NCI-H2107 (cell line): Measurements from ENCODE around the gene FTCD.
"Not testable (repeated sequence)": the region's sequence is repeated elsewhere in the genome, so short reads cannot be mapped to it uniquely, and the experiment has no call there.

ENCODE experiments used
- DNase-seq: peaks from one replicate; lab custom pipeline; 2025; lab: John Stamatoyannopoulos, UW

The FTCD gene

DNA sequence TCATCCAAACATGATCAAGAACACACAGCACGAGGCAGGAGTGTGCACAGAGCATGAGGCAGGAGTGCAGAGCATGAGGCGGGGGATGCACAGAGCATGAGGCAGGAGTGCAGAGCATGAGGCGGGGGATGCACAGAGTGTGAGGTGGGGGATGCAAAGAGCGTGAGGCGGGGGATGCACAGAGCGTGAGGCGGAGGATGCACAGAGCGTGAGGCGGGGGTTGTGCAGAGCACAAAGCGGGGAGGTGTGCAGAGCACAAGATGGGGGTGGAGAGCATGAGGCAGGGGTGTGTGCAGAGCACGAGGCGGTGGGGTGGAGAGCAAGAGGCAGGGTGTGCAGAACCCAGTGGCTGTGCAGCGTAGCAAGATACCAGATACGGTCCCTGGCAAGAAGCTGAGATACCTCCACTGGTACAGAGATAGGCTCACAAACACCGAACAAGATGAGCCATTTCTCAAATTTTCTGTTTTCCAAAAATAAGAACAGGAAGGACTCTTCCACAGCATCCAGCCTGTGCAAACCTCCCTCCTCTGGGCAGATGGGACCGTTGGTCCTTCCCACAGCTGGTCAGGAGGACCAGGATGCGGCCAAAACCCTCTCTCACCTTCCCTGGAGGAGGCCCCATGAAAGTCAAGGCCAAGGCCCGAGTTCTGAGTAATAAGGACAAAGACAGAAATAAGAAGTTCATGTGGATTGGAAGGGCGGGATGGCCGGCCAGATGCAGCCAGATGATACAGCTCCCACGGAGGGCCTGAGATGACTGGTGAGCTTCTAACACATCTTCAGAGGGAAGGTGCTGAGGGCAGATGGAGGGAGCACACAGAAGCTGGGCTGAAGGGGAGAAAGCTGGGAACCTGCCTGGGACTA is 16.9 kb upstream of the FTCD start:
- DNase-seq, result no peak

DNA sequence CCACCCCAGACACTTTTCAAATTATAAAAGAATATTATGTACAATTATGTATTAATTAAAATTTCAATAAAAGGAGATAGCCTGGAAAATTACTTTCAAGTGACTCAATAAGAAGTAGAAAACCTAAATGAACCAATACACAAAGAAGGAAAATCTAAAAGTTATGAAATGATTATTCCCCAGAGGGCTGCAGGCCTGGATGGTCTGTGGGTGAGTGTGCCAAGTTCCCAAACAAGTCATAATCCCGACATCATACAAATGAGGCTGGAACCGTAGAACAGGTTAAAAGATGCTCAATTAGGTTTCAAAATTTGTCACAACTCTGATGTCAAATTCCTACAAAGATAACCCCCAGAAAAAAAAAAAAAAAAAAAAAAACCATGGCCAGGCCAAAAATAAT is 16.2 kb upstream of the FTCD start:
- no peak for DNase-seq

DNA sequence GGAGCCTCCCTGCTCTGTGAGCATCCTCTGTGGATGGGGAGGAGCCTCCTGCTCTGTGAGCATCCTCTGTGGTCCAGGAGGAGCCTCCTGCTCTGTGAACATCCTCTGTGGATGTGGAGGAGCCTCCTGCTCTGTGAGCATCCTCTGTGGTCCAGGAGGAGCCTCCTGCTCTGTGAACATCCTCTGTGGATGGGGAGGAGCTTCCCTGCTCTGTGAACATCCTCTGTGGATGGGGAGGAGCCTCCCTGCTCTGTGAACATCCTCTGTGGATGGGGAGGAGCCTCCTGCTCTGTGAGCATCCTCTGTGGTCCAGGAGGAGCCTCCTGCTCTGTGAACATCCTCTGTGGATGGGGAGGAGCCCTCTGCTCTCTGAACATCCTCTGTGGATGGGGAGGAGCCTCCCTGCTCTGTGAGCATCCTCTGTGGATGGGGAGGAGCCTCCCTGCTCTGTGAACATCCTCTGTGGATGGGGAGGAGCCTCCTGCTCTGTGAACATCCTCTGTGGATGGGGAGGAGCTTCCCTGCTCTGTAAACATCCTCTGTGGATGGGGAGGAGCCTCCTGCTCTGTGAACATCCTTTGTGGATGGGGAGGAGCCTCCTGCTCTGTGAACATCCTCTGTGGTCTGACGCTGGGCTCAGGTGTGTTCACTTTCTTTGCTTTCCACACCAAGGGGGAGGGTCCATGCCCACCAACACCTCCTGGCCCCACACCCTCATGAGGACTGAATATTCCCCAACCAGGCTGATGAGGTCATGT is 15.2 kb upstream of the FTCD start:
- DNase-seq, result not testable (repeated sequence)

DNA sequence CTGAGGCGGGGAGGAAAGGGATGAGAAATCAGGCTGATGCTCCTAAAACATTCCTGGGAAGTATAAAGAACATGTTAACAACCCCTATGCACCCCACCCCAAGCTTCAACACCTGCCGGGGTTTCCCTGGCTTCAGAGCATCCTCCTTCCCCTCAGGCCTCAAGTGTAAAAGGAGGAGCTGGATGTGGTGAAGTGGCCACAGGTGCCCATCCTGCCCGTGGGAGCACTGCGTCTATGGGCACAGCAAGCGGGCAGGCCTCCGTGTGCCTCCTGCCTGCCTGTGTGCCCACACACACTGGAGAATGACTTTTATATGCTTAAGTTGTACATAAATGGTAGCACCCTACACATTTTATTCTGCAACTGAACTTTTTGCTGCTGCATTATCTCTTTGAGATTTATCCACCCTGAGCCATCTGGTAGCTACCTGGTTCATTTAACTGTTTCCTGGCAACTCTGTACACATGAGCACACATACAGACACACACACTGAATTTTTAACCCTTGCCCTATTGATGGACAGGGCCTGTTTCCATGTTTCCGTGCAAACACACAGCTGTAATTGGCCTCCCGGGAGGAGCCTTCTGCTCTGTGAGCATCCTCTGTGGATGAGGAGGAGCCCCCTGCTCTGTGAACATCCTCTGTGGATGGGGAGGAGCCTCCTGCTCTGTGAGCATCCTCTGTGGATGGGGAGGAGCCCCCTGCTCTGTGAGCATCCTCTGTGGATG is 13.4 kb upstream of the FTCD start:
- DNase-seq, result no peak

DNA sequence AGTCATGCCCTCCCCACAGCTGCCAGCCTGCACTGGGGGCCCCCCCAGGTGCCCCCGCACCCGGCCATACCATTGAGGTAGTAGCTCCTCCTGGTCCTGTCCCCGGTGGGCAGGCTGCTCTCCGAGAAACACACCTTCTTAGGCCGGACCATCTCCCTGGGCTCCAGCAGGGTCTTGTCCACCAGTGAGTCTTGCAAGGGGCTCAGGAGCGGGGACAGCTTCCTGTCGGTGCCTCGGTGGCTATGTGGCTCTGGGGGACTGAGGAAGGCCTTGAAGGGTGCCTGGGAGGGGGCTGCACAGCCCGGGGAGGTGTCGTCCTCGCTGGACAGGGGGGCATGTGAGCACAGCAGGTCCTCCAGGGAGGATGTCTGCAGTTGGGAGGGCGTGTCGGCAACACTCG is 12.9 kb upstream of the FTCD start:
- no peak for DNase-seq

DNA sequence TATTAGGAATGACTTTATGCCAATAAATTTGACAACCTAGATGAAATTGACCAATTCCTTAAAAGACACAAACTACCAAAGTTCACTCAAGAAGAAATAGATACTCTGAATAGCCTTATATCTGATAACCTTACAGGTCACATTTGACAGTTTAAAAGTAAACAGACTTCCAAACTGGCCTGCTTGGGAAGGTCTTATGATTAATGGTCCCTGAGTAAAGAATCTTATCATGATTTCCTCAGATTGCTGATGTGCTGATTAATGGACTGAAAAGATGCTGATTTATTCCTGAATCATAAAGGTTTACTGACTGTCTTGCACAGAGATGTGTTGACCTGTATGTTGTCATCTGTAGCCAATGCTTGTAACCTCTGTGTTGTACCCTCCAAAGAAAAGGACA is 9.7 kb upstream of the FTCD start:
- DNase-seq, result no peak

DNA sequence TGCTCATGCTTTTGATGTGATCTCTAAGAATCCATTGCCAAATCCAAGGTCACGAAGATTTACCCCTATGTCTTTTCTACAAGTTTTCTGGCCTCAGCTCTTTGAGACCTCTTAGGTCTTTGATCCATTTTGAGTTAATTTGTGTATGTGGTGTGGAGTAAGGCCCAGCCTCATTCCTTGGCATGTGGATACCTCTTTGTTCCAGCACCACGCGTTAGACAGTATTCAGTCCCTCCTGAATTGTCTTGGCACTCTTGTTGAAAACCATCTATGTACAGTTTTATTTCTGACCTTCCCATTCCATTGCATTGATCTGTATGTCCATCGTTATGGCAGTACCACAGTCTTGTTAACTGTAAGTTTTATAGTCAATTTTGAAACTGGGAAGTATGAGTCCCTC is 8.0 kb upstream of the FTCD start:
- no peak for DNase-seq

DNA sequence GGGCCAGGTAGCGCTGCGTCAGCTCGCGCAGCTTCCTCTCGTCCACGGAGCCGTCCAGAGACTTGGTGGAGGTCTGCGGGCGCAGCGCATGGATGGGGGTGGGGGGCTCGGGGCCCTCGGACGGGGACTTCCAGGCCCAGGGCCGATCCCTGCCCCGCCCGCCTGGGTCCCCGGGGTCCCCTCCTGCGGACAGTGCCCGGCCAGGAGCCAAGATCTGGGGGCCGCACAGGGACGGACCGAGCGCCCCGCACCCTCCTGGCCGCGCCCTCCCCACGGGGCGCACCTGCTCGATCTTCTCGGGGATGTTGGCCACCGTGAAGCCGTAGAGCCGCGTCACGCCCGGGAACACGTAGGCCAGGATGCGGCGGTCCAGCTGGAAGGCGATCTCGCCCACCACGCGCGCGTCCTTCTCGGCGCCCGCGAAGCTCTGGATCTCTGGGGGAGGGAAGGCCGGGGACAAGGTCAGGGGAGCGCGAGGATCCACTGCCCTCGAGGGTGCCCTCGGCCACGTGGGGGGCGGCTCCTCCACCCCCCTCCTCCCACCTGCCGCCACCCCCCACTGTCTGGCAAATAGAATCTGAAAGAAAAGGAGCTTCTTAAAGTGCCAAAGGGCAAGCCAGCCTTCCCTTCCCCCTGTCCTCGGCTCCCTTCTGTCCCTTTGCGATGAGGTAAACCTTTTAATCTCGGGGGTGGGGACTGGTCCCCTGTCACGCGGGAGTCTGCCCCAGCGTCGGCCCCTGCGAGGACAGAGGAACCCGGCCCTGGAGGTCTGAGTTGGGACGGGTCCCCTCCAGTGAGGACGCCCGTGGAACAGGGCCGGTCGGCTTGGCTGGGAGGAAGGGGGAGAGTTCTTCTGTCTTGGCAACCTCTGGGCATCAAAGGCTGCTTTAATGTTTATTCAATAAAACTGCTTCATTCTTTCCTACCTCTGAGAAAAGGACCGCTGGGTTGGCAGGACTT is 6.5 kb upstream of the FTCD start:
- DNase-seq, result no peak

DNA sequence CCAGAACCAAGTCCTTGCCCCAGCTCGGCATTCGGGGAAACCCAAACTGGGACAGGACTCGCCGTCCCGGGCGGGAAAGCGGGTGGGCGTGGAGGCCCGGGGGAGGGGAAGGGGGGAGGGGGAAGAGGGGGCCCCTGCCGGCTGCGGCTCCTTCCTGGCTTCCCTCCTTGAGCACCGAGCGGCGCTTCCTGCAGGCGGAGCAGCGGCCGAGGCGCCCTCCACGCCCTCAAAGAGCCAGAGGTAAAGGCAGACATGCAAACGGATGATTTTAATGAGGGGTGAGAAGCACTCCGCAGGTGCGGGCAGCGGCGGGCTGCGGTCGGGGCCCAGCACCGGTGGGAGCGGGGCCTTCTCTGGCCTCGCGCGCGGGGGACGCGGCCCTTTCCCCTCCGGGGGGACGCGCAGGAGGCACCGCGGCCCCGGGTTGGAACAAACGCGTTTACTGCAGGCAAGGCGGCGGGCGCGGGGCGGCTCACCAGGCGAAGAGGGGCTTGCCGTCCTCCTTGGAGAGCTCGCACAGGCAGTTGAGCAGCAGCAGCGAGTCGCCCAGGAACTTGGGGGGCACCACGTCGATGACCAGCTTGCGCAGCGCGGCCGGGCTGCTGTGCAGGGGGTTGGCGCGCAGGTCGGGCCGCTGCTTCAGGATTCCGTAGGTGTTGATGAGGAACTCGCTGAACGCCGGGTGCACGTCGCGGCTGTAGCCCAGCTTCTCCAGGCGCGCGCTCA is 5.7 kb upstream of the FTCD start:
- no peak for DNase-seq

DNA sequence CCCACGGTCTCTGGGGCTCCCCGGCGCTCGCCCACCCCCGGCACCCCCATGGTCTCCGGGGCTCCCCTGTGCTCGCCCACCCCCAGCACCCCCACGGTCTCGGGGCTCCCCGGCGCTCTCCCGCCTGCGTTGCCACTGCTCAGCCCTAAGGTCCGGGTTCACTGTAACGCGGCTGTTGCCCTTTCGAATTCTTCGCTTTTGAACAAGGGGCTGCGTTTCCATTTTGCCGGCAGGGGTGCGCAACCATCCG is 5.2 kb upstream of the FTCD start:
- no peak for DNase-seq

DNA sequence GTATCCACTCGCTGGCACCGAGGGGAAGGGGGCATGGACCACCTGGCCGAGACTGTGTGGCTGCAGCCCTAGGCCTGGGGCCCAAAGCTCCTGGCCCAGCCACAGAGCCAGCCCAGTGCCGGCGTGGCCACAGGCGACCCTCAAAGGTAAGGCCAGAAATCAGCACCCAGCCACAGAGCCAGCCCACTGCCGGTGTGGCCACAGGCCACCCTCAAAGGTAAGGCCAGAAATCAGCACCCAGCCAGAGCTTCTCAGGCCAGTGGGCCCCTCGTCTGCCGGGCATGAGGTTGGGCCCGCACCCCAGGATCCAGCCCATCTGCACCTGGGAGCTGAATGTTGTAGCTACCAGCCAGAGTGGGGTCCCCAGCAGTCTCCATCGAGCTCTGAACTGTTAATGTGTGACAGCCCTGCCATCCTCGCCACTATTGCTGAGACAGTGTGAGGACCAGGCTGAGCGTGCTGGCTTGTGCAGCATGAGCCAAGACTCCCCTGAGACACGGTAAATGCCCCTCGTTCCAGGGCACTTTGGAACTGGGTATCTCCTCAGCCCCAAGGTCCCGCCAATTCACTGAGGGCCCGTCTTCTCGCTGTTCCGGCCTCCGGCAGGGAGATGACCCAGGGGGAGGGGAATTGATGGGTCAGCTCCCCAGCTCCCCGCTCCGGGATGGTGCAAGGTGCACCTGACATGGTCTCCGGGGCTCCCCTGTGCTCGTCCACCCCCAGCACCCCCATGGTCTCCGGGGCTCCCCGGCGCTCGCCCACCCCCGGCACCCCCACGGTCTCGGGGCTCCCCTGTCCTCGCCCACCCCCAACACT is 4.7 kb upstream of the FTCD start:
- DNase-seq, result no peak

DNA sequence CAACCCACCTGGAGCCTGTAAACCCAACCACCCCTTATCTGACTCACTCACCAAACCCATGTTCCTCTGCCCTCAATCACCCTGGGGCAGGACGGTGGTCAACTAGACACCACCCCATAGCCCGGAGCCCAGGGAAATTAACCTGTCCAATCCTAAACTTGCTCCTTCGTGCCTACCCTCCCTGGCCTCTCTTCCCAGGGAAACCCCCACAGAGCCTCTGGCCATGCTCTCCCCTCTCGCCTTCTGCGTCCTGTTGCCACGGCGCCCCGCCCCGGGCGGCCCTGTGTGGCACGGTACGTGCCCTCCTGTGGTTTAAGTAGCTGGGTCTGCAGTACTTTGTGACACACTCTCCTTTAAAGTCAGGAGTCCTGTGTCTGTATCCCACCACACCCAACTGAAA is 4.0 kb upstream of the FTCD start:
- no peak for DNase-seq

DNA sequence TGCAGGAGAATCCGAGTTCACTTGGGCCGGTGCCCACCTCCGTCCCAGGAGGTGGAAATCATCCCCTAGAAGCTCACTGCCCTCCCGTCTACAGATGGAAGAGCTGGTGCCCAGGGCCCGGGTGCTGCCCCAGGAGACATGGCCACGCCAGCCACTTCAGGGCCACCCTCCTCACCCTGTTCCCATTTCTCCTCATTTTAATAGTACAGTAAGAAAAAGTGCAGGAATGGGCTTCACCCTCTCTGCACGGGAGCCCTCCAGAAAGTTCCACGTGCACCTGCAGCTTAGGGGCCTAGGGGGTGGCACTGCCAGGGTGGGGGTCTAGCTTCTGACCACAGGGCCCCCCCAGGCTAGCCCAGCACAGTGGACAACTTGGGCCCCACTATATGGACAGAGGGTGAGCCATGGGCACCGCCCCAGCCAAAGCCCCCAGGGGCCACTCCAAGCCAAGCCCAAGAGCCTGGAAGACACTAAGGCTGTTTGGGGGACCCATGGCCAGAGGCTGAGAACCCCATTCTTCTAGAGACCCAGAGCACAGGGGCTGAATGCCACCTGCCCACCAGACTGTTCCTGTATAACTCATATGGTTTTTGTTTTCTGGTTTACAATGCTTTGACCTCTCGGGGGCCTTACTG is 3.4 kb upstream of the FTCD start:
- no peak for DNase-seq

DNA sequence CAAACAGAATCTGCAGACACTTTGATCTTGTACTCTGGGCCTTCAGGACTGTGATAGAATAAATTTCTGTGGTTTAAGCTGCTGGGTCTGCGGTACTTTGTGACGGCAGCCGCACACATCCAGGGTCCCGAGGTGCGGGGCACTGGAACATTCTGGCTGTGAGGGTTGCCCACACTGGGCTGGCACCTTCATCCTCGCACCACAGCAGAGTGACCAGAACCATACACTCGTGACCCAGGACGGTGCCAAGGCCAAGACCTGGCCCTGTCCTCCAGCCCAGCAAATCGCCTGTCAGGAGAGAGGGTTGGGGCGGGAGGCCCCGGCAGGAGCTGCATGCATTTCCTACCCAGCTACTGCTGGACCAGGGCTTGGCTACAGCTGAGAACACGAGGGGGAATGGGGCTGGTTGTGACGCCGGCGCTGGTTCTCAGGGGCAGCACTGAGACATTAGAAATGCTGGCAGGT is 2.6 kb upstream of the FTCD start:
- no peak for DNase-seq

DNA sequence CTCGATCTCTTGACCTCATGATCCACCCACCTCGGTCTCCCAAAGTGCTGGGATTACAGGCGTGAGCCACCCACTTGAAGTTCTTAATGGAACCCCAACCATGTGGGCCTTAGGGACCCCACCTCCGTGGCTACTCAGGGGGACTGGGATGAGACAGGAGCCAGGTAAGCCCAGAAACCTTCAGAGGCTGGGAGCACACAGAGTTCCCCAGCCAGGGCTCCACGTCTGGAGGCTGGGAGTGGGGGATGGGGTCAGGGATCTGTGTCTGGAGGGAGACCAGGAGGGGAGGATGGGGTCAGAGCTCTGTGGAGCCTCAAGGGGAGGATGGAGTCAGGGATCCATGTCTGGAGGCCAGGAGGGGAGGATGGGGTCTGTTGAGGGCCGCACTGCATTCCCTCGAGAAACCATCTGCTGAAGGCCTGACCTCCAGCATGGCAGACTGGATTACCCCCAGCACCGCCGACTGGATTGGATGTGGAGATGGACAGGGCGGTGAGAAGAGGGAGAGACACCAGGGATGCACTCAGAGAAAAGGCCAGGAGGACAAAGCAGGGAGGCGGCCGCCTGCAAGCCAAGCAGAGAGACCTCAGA is 2.1 kb upstream of the FTCD start:
- DNase-seq, result no peak

DNA sequence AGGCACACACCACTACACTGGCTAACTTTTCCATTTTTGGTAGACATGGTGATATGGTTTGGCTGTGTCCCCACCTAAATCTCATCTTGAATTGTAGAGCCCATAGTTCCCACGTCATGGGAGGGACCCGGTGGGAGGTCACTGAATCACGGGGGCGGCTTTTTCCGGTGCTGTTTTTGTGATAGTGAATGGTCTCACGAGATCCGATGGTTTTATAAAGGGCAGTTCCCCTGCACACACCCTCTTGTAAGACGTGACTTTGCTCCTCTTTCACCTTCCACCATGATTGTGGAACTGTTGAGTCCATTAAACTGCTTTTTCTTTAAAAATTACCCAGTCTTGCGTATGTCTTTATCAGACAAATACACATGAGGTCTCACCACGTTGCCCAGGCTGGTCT is 1.3 kb upstream of the FTCD start:
- DNase-seq, result no peak

DNA sequence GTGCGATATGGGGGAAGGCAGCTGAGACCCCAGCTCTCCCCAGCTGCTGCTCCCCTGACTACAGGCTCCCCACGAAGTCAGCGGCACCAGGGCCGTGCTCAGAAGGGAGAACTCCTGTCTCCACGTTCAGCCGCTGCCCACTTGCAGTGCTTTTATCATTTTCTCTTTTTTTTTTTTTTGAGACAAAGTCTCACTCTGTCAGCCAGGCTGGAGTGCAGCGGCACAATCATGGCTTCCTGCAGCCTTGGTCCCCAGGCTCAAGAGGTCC is 933 bp upstream of the FTCD start:
- no peak for DNase-seq

DNA sequence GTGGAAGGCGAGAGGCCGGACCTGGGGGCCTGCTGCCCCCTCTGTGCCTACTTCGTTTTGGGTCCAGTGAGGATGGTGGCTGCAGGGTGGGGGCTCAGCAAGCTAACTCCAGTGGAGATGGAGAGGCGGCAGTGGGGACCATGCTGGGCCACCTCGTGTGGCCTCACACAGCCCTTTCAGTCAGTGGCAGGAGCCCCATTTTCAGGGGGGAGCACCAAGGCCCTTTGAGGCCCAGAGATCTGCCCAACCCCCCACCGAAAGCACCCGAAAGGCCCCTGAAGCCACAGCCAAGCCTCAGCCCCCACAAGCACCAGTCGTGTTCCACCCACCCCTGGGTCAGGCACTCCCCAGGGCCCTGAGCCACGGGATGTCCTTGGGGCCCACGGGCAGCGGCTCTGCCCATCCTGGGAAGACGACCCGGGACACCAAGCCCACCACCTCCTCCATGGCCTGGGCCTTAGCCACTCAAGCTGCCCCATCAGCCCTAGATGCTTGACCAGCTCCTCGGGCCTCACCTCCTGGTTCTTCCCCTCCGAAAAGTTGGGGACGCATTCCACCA is 345 bp downstream of the FTCD start:
- no peak for DNase-seq

DNA sequence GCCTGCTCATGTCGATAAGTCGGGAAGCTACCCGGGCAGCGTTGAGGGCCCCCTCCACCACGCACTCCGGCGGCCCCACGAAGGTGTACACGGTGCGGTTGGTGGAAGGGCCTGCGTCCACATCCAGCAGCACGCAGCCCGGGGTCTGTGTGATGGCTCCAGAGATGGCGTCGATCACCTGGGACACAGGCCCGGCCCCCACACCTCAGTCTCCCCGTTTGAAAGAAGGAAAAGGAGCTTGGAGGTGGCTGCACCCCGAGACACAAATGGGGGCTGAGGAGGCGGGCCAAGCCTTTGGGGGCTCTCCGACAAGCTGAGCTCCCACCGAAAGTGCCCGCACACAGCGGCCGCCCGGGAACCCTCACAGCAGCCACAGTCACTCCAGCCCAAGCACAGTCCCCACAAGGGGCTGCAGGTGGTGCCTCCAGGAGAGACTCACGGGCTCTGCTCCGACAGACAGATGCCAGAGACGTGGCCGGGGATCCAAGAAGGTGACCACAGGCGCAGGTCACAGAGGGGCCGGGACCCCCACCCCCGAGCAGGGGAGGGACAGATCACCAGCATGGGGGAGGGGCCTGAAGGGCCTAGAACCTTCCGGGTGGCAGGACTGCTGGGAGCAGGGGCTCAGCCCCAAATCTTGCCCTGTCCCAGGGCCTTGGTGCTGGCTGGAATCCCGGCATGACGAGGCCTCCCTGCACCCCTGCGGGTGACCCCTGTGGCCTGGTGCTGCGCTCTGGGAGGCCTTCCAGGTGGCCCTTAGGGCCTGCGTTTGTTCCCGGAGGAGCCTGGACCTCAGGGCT is 1.0 kb downstream of the FTCD start:
- DNase-seq, result no peak
